HG02852 (cell line): ENCODE results near the gene RIPOR3.
"Not testable (repeated sequence)": the region's sequence is repeated elsewhere in the genome, so short reads cannot be mapped to it uniquely, and the experiment has no call there.

Experiments used
- ATAC-seq: cut with Tn5 transposase; IDR thresholded peaks from one replicate; pipeline ENCODE4 v1.9.1; 2021; ENCODE audit warnings: mild to moderate bottlenecking, moderate library complexity; ENCODE audit not compliant: unreplicated experiment

Gene RIPOR3

GRCh38 chr20:50682065-50682464, 9.3 kb downstream of the RIPOR3 start:
- ATAC-seq, result no peak

GRCh38 chr20:50681359-50682064, 9.8 kb downstream of the RIPOR3 start:
- no peak for ATAC-seq

GRCh38 chr20:50680105-50680960, 11.0 kb downstream of the RIPOR3 start:
- ATAC-seq, result no peak

GRCh38 chr20:50679753-50680104, 11.6 kb downstream of the RIPOR3 start:
- no peak for ATAC-seq

- ATAC-seq, result no peak
Measured at GRCh38 chr20:50678169-50678898, 13.0 kb downstream of the RIPOR3 start.

GRCh38 chr20:50676858-50677257, 14.5 kb downstream of the RIPOR3 start:
- no peak for ATAC-seq

- not testable (repeated sequence) for ATAC-seq
Measured at GRCh38 chr20:50676377-50676731, 15.0 kb downstream of the RIPOR3 start.

GRCh38 chr20:50675671-50676376, 15.5 kb downstream of the RIPOR3 start:
- ATAC-seq, result no peak

- no peak for ATAC-seq
Measured at GRCh38 chr20:50674138-50674825, 17.1 kb downstream of the RIPOR3 start.

GRCh38 chr20:50673466-50674137, 17.7 kb downstream of the RIPOR3 start:
- no peak for ATAC-seq

DNA sequence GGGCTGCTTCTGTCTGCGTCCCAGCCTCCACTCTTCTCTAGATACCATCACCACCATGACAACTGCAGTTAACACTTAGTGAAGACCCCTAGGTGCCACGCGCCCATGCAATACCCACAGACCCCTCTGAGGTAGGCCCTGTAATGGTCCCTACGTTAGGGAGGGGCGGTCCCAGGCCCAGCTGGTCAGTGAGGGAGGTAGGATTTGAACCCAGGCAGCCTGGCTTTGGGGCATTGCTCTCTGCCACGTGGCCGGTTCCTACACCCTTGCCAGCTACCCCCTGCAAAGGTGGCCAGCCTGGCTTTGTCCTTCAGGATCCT, 18.2 kb downstream of the RIPOR3 start:
- no peak for ATAC-seq

GRCh38 chr20:50672400-50673145, 18.8 kb downstream of the RIPOR3 start:
- no peak for ATAC-seq

GRCh38 chr20:50671626-50672025, 19.7 kb downstream of the RIPOR3 start:
- ATAC-seq, result no peak

GRCh38 chr20:50671010-50671409, 20.3 kb downstream of the RIPOR3 start:
- ATAC-seq, result not testable (repeated sequence)

GRCh38 chr20:50670126-50670862, 21.0 kb downstream of the RIPOR3 start:
- no peak for ATAC-seq

- no peak for ATAC-seq
Measured at GRCh38 chr20:50668798-50669197, 22.5 kb downstream of the RIPOR3 start.

GRCh38 chr20:50668326-50668725, 23.0 kb downstream of the RIPOR3 start:
- ATAC-seq, result no peak

GRCh38 chr20:50666709-50667298, 24.5 kb downstream of the RIPOR3 start:
- ATAC-seq, result no peak
